ENCODE results near the gene ANKRD31.

Gene ANKRD31

GRCh38 chr5:75200776-75201175 is 35.9 kb downstream of the ANKRD31 start:
- H3K27ac ChIP-seq: no peak overlapping the region
- no peak for DNase-seq
- H3K4me3 ChIP-seq (ENCODE audit: low read depth, low read length): no peak overlapping the region
- TF ChIP-seq CTCF (IDR thresholded peaks at IDR 0.05; ENCODE audit: low read depth, low read length, missing control alignments): no peak
- in situ Hi-C loops (cut with HindIII; ENCODE audit: low pct_ligation_motif_present, low sequenced_read_pairs): no loop called here
- H3K36me3 ChIP-seq (replicated peaks): no peaks in the 10 kb centered on the region
- H3K27me3 ChIP-seq (replicated peaks): no peaks in the 10 kb centered on the region

GRCh38 chr5:75199946-75200345 is 36.7 kb downstream of the ANKRD31 start:
- TF ChIP-seq CTCF (IDR thresholded peaks at IDR 0.05; ENCODE audit: low read depth, low read length, missing control alignments): no peak
- Histone ChIP-seq H3K36me3 (replicated peaks) (no peaks in the 10 kb centered on the region), H3K4me3 (ENCODE audit: low read depth, low read length) (no peak overlapping the region), H3K27me3 (replicated peaks) (no peaks in the 10 kb centered on the region), H3K27ac (no peak overlapping the region)
- DNase-seq: no peak
- in situ Hi-C loops (cut with HindIII; ENCODE audit: low pct_ligation_motif_present, low sequenced_read_pairs): no loop called here

GRCh38 chr5:75199071-75199470 is 37.6 kb downstream of the ANKRD31 start:
- no peak for DNase-seq
- H3K4me3 ChIP-seq (ENCODE audit: low read depth, low read length): no peak overlapping the region
- no peak overlapping the region for H3K27ac ChIP-seq
- no peaks in the 10 kb centered on the region for H3K36me3 ChIP-seq (replicated peaks)
- no peaks in the 10 kb centered on the region for H3K27me3 ChIP-seq (replicated peaks)
- TF ChIP-seq CTCF (IDR thresholded peaks at IDR 0.05; ENCODE audit: low read depth, low read length, missing control alignments): no peak
- in situ Hi-C loops (cut with HindIII; ENCODE audit: low pct_ligation_motif_present, low sequenced_read_pairs): no loop called here

- no peak overlapping the region for H3K4me3 ChIP-seq (ENCODE audit: low read depth, low read length)
- H3K36me3 ChIP-seq (replicated peaks): no peaks in the 10 kb centered on the region
- in situ Hi-C loops (cut with HindIII; ENCODE audit: low pct_ligation_motif_present, low sequenced_read_pairs): no loop called here
- TF ChIP-seq CTCF (IDR thresholded peaks at IDR 0.05; ENCODE audit: low read depth, low read length, missing control alignments): no peak
- no peaks in the 10 kb centered on the region for H3K27me3 ChIP-seq (replicated peaks)
- no peak for DNase-seq
- H3K27ac ChIP-seq: no peak overlapping the region
Observed at GRCh38 chr5:75197745-75198144, 38.9 kb downstream of the ANKRD31 start.

GRCh38 chr5:75192804-75193203 is 43.9 kb downstream of the ANKRD31 start:
- DNase-seq: no peak
- in situ Hi-C loops (cut with HindIII; ENCODE audit: low pct_ligation_motif_present, low sequenced_read_pairs): no loop called here
- no peak overlapping the region for H3K4me3 ChIP-seq (ENCODE audit: low read depth, low read length)

More at GRCh38 chr5:75192804-75193203, 43.9 kb downstream of the ANKRD31 start:
- no peak for TF ChIP-seq CTCF (IDR thresholded peaks at IDR 0.05; ENCODE audit: low read depth, low read length, missing control alignments)
- Histone ChIP-seq H3K27me3 (replicated peaks) (no peaks in the 10 kb centered on the region), H3K36me3 (replicated peaks) (no peaks in the 10 kb centered on the region), H3K27ac (no peak overlapping the region)
